GM18873 (cell line): ENCODE results near the gene SMYD3.

Experiments used
- ATAC-seq: cut with Tn5 transposase; IDR thresholded peaks from one replicate; pipeline ENCODE4 v1.9.1; 2021; ENCODE audit warnings: mild to moderate bottlenecking, moderate library complexity, moderate number of reproducible peaks; ENCODE audit not compliant: unreplicated experiment, low FRiP score

The SMYD3 gene

DNA sequence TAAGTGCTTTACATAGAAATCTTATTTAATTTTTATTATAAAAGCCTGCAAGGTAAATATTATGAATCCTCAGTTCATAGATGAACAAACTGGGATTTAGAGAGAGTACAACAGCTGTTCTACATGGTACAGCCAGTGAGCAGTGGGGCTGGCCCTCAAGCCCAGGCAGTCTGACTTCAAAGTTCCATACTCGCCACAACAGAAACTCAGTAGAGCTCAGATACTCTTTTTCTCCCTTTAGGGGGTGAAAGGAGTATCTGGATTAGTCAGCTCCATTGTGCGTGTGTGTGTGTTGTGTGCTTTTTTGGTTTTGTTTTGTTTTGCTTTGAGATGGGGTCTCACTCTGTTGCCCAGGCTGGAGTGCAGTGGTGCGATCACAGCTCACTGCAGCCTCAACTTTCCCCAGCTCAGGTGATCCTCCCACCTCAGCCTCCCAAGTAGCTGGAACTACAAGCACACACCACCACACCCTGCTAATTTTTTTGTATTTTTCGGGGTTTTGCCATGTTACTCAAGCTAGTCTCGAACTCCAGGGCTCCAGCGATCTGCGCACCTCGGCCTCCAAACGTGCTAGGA, 378.5 kb downstream of the SMYD3 start:
- ATAC-seq, result no peak

- ATAC-seq, result no peak
Measured at GRCh38 chr1:246126580-246126979, 380.5 kb downstream of the SMYD3 start.

GRCh38 chr1:246122071-246122470, 385.0 kb downstream of the SMYD3 start:
- no peak for ATAC-seq

GRCh38 chr1:246121533-246121932, 385.5 kb downstream of the SMYD3 start:
- ATAC-seq, result no peak

DNA sequence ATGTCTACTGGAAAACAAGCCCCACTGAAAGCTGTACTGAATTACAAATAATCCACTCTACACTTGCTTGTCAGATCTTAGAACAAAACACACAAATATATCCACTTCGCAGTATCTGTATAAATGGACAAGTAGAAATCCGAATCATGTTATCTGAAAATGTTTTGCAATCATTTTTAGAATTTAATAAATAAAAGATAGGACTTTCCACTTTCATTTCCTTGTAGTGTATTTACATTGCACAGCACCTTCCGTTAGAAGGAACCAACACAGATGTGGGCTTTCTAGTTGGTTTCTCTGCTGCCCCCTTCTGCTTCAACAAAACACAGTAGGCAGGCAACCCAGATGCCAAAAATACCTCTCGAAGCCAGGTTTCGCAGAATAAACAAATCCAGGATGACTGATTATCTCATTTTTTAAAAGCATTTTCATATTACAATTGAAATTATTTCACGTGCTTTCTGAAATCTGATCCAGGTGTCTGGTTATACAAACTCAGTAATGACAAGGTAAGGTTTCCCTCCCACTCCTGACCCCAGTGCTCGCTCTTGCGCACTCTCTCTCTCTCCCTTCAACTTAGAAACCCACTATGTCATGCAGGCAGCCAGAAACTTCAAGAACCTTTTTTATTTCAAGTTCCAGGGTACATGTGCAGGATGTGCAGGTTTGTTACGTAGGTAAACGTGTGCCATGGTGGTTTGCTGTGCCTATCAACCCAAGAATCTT, 389.9 kb downstream of the SMYD3 start:
- ATAC-seq, result no peak

DNA sequence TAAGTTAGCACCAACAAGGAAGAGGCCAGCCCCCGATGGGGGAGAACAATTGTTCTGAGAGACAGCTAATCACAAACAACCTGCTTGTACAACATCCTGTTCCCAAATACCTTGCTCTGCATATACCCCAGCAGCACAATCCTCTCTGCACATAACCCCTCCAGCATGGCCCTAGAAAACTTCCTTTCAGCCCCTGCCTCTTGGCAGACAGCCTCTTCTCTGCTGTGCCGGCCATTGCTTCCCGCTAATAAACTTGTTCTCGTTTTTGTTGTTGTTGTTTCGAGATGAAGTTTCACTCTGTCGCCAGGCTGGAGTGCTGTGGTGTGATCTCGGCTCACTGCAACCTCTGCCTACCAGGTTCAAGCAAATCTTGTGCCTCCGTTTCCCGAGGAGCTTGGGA, 392.7 kb downstream of the SMYD3 start:
- ATAC-seq, result no peak

GRCh38 chr1:246113555-246114095, 393.5 kb downstream of the SMYD3 start:
- ATAC-seq, result no peak

GRCh38 chr1:246111570-246111969, 395.5 kb downstream of the SMYD3 start:
- no peak for ATAC-seq

GRCh38 chr1:246110343-246111219, 396.5 kb downstream of the SMYD3 start:
- no peak for ATAC-seq

DNA sequence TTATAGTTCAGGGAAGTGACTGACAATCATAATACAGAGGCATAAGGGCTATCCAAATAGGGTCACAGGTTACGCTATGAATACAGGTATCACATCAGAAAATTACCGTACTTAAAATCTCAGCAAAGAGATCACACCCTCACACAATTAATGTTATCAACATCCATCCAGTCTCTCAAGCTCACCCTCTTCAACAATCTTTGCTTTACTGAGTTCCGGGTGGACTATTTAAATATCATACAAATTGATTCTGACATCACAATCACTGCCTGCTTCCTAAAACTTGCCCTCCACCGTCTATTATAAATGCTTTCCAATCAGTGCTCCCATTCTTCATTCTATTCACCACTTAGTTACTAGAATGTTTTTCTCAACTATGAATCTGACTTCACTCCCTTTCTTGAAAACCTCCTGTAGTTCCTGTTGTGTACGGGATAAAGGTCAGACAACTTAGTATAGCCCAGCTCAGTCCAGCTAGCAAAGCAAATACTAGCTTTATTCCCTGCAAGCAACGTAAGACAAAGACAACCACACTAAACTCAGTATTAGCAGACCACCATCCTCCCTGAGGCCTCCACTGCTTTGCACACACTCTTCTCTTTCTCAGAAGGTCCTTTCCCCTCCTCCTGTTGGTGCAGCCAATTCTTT, 398.7 kb downstream of the SMYD3 start:
- ATAC-seq, result no peak

GRCh38 chr1:246107516-246108277, 399.4 kb downstream of the SMYD3 start:
- ATAC-seq, result no peak

- ATAC-seq, result no peak
Measured at GRCh38 chr1:246106342-246106763, 400.7 kb downstream of the SMYD3 start.

GRCh38 chr1:246104927-246105326, 402.2 kb downstream of the SMYD3 start:
- no peak for ATAC-seq

DNA sequence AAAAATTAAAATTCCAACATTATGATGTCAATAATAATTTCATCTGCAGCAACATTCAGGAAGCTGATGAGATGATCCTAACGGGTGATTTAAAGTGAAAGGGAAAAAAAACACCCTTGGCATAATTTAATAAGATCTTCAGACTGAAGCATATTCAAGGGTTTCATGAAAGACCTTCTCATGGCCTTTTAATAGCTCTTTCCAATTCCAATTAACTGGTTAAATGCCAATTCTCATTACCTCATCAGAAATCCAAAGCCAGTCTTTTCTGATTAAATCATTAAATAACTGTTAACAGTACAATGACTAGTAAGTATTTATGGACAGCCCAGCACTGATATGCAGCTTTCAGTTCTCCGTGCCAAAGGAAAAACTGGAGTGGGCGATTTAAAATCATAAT, 407.5 kb downstream of the SMYD3 start:
- ATAC-seq, result no peak

GRCh38 chr1:246096356-246096755, 410.7 kb downstream of the SMYD3 start:
- no peak for ATAC-seq

- ATAC-seq, result no peak
Measured at GRCh38 chr1:246095443-246095842, 411.6 kb downstream of the SMYD3 start.

DNA sequence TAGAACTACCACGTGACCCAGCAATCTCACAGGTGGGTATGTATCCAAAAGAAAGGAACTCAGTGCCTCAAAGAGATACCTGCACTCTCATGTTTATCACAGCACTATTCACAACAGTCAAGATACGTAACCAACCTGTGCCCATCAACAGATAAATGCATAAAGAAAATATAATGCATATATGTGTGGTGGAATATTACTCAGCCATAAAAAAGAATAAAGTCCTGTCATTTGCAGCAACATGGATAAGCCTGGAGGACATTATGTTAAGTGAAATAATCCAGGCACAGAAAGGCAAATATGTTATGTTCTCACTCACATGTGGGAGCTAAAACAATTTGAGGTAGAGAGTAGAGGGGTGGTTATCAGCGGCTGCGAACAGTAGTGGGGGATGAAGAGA, 413.8 kb downstream of the SMYD3 start:
- no peak for ATAC-seq

DNA sequence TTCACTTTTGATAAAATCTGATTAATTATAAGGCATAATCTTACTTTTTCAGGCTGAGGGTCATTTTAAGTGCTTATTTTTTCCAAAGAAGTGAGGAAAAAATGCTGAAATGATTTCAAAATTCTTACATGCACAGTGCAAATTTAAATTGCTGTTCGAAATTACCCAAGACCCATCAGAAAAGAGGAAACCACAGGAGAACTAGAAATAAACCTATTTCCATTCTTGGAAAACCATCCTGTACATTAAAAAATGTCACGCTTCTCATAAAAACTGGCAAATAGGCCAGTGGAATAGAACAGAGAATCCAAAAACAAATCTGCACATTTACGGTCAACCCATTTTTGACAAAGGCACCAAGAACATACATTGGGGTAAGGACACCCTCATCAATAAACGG, 414.9 kb downstream of the SMYD3 start:
- no peak for ATAC-seq

- no peak for ATAC-seq
Measured at GRCh38 chr1:246091477-246091876, 415.6 kb downstream of the SMYD3 start.

DNA sequence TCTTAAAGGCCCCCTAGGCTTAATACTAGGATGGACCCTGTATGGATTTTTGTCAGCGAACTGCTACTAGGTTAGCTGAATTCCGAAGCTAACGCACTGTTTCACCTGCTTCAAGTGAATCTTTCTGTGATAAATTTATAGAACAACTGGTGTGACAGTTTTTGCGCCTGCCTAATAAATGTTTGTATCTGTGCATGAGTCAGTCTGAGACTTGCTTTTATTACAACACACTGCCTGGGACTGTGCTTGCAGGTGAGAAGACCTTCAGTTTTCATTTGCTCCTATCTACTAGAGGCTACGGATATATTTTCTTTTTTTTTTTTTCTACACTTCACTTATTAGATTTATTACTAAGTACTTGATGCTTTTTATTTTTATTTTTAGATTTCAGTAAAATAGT, 420.9 kb downstream of the SMYD3 start:
- ATAC-seq, result no peak
